Activated CD8-positive, alpha-beta memory T cell treated with anti-CD3 and anti-CD28 coated beads, Interleukin-2, amount 50 U/mL, for 1 hour (primary cell): ENCODE results near the gene SPDYE2.
"Not testable (repeated sequence)": the region's sequence is repeated elsewhere in the genome, so short reads cannot be mapped to it uniquely, and the experiment has no call there.

Experiments
- DNase-seq: peaks from one replicate; pipeline ENCODE4 v3.0.0-alpha.2; 2020; ENCODE audit errors: extremely low read depth

SPDYE2 gene

DNA sequence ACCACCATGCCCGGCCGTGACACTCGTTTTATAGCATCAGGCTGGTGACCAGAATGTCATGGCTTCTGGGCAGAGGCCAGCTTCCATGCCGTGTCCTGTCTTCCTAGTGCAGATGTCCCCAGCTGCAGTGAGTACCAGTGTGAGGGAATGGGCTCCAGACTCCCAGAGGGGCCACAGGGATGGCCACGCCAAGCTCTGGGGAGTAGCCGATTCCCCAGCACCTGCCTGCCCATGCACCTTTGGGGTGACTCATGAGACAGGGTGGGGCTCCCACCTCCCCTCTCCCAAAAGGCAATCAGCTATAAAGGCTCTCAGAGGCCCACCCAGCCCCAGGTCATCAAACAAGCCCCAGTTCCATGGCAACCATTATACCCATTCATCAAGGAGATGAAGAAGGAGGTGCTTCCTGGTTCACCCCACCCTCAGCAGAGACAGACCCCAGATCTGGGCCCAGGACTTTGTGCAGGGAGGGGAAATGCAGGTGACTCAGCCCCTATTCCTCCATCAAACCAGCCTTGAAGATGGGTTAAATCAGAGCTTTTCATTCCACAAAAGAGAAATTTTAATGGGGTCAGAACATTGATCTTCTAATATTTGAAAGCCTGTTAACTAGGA, at the start of gene SPDYE2:
SPDYE2 (plus strand) TSS at position 419 of the 615 bp plus-strand sequence. CDS start 2,030 bp downstream, outside the sequence.
- DNase-seq = not testable (repeated sequence)

GRCh38 chr7:102503141-102503540, 47.9 kb upstream of the SPDYE2 start:
- DNase-seq = not testable (repeated sequence)

GRCh38 chr7:102505298-102506185, 45.5 kb upstream of the SPDYE2 start:
- DNase-seq = not testable (repeated sequence)

DNA sequence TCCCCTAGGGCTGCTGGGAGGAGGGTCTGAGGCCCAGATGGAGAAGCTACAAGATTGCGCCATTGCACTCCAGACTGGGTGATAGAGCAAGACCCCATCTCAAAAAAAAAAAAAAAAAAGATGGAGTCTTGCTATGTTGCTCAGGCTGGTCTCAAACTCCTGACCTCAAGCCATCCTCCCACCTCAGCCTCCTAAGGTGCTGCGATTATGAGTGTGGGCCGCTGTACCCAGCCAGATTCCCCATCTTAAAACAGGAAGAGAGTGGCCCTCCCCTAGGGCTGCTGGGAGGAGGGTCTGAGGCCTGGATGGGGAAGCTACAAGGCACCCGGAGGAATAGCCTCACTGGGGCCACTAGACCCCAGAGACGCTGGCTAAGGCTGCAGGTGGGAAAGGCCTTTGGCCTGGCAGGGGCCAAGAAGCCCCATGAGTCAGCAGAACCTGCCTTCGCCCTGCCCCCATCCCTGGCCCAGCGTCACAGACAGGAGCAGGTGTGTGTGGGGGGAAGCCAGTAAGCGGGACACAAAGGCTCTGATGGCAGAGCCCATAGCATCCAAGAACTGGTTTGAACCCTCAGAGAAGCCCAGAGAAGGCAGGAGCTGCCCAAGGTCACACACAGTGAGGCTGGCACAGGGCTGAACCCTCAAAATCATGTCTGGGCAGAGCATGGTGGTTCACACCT, 43.5 kb upstream of the SPDYE2 start:
- DNase-seq = not testable (repeated sequence)

GRCh38 chr7:102510575-102510974, 40.5 kb upstream of the SPDYE2 start:
- DNase-seq = not testable (repeated sequence)

GRCh38 chr7:102511860-102512522, 39.0 kb upstream of the SPDYE2 start:
- not testable (repeated sequence) for DNase-seq

- not testable (repeated sequence) for DNase-seq
Measured at GRCh38 chr7:102512642-102513221, 38.3 kb upstream of the SPDYE2 start.

- not testable (repeated sequence) for DNase-seq
Measured at GRCh38 chr7:102514881-102515721, 35.9 kb upstream of the SPDYE2 start.

- not testable (repeated sequence) for DNase-seq
Measured at GRCh38 chr7:102515889-102516288, 35.1 kb upstream of the SPDYE2 start.

GRCh38 chr7:102516951-102517350, 34.1 kb upstream of the SPDYE2 start:
- not testable (repeated sequence) for DNase-seq

DNA sequence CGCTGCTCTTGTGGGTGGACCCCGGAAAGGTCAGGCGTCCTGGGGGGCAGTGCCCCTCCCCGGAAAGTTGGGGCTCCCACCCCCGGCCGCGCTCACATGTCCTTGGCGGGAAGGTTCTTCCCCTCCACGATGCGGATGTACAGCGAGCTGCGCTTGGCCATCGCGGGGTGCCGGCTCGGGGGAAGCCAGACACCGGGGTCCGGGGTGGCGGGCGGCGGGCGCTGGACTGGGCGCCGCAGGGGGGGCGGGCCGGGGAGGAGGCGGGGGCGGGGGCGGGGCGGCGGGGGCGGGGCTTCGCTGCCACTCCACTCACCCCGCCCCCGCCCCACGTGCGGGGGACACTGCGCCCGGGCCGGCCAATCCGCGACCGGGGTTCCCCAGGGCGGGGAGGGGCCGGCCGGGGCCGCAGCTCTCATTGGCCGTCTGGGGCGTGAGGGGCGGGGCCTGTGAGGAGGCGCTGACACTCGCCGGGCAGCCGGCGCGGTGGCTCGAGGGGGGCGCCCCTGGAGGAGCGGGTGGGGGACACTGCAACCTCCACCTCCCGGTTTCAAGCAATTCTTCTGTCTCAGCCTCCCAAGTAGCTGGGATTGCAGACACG, 33.4 kb upstream of the SPDYE2 start, which contains the start of gene RASA4B:
RASA4B (minus strand) TSS at position 228 of the 598 bp plus-strand sequence; CDS start at position 161, 67 bp downstream.
- not testable (repeated sequence) for DNase-seq

GRCh38 chr7:102520797-102521196, 30.2 kb upstream of the SPDYE2 start:
- not testable (repeated sequence) for DNase-seq

DNA sequence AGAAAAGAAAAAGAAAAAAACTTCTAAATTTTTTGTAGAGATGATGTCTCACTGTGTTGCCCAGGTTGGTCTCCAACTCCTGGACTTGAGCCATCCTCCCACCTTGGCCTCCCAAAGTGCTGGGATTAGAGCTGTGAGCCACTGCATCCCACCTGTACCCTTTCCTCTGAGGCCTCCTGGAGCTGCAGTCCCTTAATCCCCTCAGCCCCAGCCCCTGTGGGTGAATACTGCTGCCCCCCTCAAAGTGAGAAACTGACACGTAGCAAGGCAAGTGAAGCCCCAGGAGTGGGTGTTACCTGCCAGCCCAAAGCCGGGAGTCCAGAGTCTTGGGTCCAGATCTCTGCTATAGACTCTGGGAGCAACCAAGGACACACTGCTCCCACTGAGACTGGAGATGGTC, 26.2 kb upstream of the SPDYE2 start:
- not testable (repeated sequence) for DNase-seq

- not testable (repeated sequence) for DNase-seq
Measured at GRCh38 chr7:102527182-102527581, 23.8 kb upstream of the SPDYE2 start.

DNA sequence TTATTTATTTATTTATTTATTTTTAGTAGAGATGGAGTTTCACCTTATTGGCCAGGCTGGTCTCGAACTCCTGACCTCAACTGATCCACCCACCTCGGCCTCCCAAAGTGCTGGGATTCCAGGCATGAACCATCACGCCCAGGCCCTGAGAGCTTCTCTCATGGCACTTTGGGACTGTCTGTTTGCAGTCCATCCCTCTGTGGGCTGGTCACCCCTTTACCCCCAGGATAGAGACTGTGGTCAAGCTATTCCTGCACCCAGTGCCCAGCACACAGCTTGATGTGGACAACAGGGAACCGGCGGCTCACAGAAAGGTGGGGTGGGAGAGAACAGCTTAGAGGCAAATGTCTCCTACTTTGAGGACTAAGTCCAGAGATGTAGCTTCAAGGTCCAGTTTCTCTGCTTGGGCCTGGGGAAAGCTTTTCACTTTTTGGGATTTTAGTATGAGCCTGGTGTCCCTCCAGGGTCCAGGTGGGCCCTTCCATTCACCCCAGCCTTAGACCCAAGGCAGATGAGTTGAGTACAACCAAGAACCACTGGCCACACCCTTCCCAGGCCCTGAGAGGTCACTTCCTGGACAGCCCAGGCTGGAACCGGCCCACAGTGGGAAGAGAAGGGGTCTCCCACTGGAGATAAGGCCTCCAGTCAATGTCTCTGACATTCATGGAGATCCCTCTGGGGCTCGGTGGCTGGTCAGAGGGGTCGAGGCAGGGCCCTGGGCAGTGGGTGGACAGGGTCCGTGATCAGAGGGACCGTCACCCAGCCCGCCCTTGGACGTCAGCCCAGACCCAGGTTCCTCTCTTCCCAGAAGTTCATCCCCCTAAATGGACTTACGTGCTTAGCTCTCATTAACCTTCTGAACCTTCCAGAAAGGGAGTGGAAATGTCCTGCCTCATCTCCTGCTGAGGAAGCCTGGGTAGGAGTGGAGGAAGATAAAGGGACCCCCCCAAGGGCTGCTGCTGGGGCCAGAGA, 22.9 kb upstream of the SPDYE2 start:
- DNase-seq = not testable (repeated sequence)

DNA sequence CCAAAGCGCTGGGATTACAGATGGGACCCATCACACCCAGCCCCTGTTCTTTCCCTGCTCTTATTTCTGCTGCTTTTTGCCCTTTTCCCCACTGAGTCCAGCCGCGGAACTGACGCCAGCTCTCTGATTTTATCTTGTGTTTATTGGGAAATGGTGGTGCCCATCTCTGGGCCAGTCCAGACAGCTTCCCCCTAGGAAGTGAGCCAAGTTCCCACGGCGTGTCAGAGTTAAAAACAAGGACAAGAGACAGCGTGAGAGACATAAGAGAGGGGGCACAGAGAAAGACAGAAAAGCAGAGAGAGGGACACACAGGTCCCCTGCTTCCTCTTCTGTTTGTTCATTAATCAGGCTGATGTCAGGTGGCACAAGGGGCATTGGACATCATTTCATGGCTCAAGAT, 19.4 kb upstream of the SPDYE2 start:
- DNase-seq = not testable (repeated sequence)

DNA sequence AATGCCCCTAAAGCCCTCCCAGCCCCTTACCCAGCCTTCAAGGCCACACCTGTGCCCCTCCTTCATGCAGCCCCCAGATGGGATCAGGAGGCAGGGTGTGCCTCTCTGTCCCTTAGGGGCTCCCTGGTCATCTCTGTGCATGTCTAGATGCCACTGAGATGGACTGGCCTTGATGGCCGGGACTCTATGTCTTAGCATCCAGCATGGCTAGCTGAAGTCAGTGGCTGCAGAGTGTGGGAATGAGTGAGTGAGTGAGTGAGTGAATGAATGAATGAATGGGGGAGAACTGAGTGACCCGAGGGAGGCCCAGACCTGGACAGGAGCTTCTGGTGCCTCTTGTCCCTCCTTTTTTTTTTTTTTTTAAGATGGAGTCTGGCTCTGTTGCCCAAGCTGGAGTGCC, 18.9 kb upstream of the SPDYE2 start:
- not testable (repeated sequence) for DNase-seq

- DNase-seq = not testable (repeated sequence)
Measured at GRCh38 chr7:102535062-102535615, 15.9 kb upstream of the SPDYE2 start.
